Progenitor cell of endocrine pancreas (in vitro differentiated cells): Measurements from ENCODE around the gene MIA. TPM values are rescaled to one million over a fixed set of nuclear protein-coding genes. Genes with fewer than 3 reads are reported as not detected.

Experiments used
- DNase-seq: peaks from one replicate; pipeline ENCODE4 v3.0.0; 2021; ENCODE audit warnings: low spot score; ENCODE audit not compliant: unreplicated experiment
- H3K27ac Mint-ChIP-seq: 2 replicates; pipeline ENCODE4 v1.8.0; 2021; ENCODE audit warnings: mild to moderate bottlenecking, moderate library complexity, mixed read lengths
- H3K27me3 Mint-ChIP-seq: 2 replicates; pipeline ENCODE4 v1.8.0; 2021; ENCODE audit warnings: mixed read lengths
- H3K36me3 Mint-ChIP-seq: 2 replicates; pipeline ENCODE4 v1.8.0; 2022; ENCODE audit warnings: mixed read lengths; ENCODE audit not compliant: insufficient read depth
- H3K4me1 Mint-ChIP-seq: 2 replicates; pipeline ENCODE4 v1.8.0; 2021; ENCODE audit warnings: low read depth, mixed read lengths
- H3K4me3 Mint-ChIP-seq: 2 replicates; pipeline ENCODE4 v1.8.0; 2021; ENCODE audit warnings: low read depth, mild to moderate bottlenecking, moderate library complexity, mixed read lengths
- H3K9me3 Mint-ChIP-seq: 2 replicates; pipeline ENCODE4 v1.8.0; 2021; ENCODE audit warnings: low read depth, mixed read lengths
- total RNA-seq: library from RNA; stranded (reverse); gene quantifications from 2 replicates; pipeline ENCODE4 v1.2.1, GENCODE V29; 2021
- TF ChIP-seq, protein P1 (sequence below): fragments of 200-600 bp; sonication (generic); IDR thresholded peaks from one replicate; pipeline ENCODE4 v1.5.0; 2021; ENCODE audit warnings: antibody characterized with exemption, mild to moderate bottlenecking; ENCODE audit not compliant: unreplicated experiment

The MIA gene
- total RNA-seq, 1 donor from 2014 or later: 8.5 TPM

GRCh38 chr19:40802300-40803169 is 27.2 kb downstream of the MIA start:
- peaks cover 54% of the 10 kb centered on the region for H3K4me1 Mint-ChIP-seq
- H3K9me3 Mint-ChIP-seq: no peaks in the 10 kb centered on the region
- peak overlapping the region; percentile 89 for H3K4me3 Mint-ChIP-seq
- no peak for DNase-seq
- peak overlapping the region; percentile 77 for H3K27ac Mint-ChIP-seq
- TF ChIP-seq, protein P1, sequence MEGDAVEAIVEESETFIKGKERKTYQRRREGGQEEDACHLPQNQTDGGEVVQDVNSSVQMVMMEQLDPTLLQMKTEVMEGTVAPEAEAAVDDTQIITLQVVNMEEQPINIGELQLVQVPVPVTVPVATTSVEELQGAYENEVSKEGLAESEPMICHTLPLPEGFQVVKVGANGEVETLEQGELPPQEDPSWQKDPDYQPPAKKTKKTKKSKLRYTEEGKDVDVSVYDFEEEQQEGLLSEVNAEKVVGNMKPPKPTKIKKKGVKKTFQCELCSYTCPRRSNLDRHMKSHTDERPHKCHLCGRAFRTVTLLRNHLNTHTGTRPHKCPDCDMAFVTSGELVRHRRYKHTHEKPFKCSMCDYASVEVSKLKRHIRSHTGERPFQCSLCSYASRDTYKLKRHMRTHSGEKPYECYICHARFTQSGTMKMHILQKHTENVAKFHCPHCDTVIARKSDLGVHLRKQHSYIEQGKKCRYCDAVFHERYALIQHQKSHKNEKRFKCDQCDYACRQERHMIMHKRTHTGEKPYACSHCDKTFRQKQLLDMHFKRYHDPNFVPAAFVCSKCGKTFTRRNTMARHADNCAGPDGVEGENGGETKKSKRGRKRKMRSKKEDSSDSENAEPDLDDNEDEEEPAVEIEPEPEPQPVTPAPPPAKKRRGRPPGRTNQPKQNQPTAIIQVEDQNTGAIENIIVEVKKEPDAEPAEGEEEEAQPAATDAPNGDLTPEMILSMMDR: no peak
- no peaks in the 10 kb centered on the region for H3K27me3 Mint-ChIP-seq
- peaks cover 10% of the 10 kb centered on the region for H3K36me3 Mint-ChIP-seq

DNA sequence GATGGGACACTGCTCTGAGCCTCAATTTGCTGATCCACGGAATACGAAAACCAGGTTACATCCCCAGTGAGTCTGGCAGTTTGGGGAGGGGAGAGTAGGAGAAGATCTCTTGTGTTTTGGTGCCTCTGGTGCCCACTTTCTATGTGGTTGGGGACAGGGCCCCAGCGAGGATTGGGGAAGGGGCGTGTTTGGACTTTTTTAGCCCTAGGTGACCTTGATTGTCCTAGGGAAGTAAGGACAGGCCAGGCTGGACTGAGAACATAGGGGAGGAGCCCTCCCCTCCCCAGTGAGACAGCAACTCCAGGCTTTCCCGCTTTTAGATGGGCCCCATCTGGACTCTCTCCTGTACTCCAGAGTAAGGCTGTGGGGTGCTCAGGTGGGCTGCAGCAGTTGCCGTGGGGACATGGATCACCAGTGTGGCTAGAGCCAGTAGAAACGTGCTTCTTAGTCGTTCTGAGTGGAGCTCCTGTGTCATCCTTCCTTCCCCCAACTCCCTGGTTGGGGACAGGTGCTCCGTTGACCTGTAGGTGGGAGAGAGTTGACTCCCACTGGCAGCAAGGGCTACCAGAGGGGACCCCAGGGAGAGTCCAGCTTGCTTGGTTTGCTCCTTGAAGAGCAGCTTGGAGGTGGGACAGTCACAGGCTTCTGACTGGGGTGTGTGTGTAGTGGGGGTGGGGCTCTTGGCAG is 28.0 kb downstream of the MIA start:
- Mint-ChIP-seq H3K4me1 (peaks cover 53% of the 10 kb centered on the region), H3K36me3 (peaks cover 14% of the 10 kb centered on the region), H3K27ac (peak overlapping the region; percentile 77), H3K4me3 (no peak overlapping the region), H3K27me3 (no peaks in the 10 kb centered on the region), H3K9me3 (no peaks in the 10 kb centered on the region)
- DNase-seq: no peak
- TF ChIP-seq, protein P1: no peak

DNA sequence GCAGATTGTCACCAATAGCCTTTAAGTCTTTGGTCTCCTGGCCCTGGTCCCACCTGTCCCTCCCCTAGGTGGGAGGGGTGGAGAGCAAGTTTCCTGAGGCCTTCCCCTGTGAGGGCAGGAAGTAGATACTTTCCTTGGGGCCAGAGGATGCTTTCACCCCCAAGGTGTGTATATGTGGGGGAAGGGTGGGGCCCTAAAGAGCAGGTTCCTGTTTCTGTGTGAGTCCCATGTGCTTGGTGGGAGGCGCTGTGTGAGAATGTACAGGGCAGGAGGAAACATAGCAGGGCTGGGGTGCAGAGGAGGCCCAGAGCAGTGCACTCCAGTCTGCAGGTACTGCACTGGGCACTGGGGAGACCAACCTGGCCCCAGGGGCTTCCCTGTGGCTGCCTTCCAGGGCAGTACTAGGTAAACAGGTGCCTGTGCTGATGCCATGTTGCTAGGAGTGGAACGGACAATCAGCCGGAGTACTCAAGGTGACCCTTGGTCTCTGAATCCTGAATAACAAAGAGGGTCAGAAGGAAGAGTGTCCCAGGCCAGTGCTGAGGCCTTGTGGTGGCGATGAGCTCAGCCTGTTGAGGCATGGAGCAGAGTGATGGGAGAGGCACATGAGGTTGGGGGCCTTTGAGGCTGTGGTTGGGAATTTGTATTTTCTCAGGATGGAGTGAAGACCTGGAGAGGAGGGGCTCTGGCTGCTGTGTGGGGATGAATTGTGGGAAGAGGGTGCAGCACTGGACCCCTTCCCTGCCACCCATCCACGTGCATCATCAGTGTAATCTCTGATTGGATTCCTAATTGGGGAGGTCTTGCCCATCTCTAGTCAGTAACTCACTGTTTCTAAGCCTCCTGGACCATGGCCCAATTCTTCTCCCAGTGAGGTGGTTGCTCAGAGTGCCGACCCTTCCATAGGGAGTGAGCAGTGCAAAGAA is 28.8 kb downstream of the MIA start:
- Mint-ChIP-seq H3K4me1 (peaks cover 51% of the 10 kb centered on the region), H3K9me3 (no peaks in the 10 kb centered on the region), H3K36me3 (peaks cover 14% of the 10 kb centered on the region), H3K4me3 (peak overlapping the region; percentile 15), H3K27ac (peak overlapping the region; percentile 6), H3K27me3 (no peaks in the 10 kb centered on the region)
- TF ChIP-seq, protein P1: no peak
- DNase-seq: no peak

- Mint-ChIP-seq H3K27me3 (no peaks in the 10 kb centered on the region), H3K36me3 (peaks cover 14% of the 10 kb centered on the region), H3K4me3 (no peak overlapping the region), H3K9me3 (no peaks in the 10 kb centered on the region), H3K27ac (peak overlapping the region; percentile 37), H3K4me1 (peaks cover 51% of the 10 kb centered on the region)
- TF ChIP-seq, protein P1: no peak
- no peak for DNase-seq
These were observed 29.5 kb downstream of the MIA start for GRCh38 chr19:40804783-40805242.
